Measurements from ENCODE around the gene DNAH17.

The DNAH17 gene

GRCh38 chr17:78381601-78382232 lies 195.5 kb downstream of the DNAH17 start:
- peak overlapping the region in 1 of 2 experiments; percentile 37 for H3K4ac ChIP-seq (ENCODE audit: low read depth in 1 of 2, low read length in 2 of 2)
- no peak overlapping the region for H4K8ac ChIP-seq (ENCODE audit: low read length)
- H2BK5ac ChIP-seq (ENCODE audit: low read depth, low read length, poor library complexity, severe bottlenecking): no peak overlapping the region
- H3K9me3 ChIP-seq (ENCODE audit: control insufficient read depth, low read length): no peaks in the 10 kb centered on the region
- no peak overlapping the region for H2BK120ac ChIP-seq (ENCODE audit: low read depth, low read length)
- no peak overlapping the region for H3K23ac ChIP-seq (ENCODE audit: low read length in 2 of 2)
- peak overlapping the region; percentile 55 for H4K91ac ChIP-seq (ENCODE audit: low read length)
- peak overlapping the region; percentile 74 for H2AK5ac ChIP-seq (ENCODE audit: low read length, severe bottlenecking)
- WGBS: 40% methylated on average over 10 of the region's 12 CpGs
- peaks cover 45% of the 10 kb centered on the region for H3K4me1 ChIP-seq (ENCODE audit: control insufficient read depth, insufficient read depth, low read depth, low read length)
- H2AFZ ChIP-seq (ENCODE audit: low read depth, low read length): no peak overlapping the region
- peak overlapping the region; percentile 56 for H3K27ac ChIP-seq (ENCODE audit: low read length, poor library complexity, severe bottlenecking)
- H3K4me2 ChIP-seq (ENCODE audit: low read length, poor library complexity, severe bottlenecking): peak overlapping the region; percentile 1
- no peaks in the 10 kb centered on the region for H3K79me1 ChIP-seq (replicated peaks; ENCODE audit: low read length, poor library complexity, severe bottlenecking)
- H2BK15ac ChIP-seq (ENCODE audit: low read depth, poor library complexity, severe bottlenecking): no peak overlapping the region
- H3K14ac ChIP-seq (ENCODE audit: low read length in 2 of 2): no peak overlapping the region
- H3K4me3 ChIP-seq (ENCODE audit: insufficient read depth in 1 of 2, low read depth in 1 of 2, low read length in 2 of 2): peak overlapping the region in 1 of 2 experiments; percentile 97
- H3K18ac ChIP-seq (ENCODE audit: low read depth in 1 of 2, low read length in 2 of 2): peak overlapping the region in 1 of 2 experiments; percentile 51
- peak; percentile 80 for DNase-seq
- H3K27me3 ChIP-seq (ENCODE audit: control insufficient read depth in 1 of 2, insufficient read depth in 1 of 2, low read length in 2 of 2): no peaks in the 10 kb centered on the region
- H3K36me3 ChIP-seq (ENCODE audit: control insufficient read depth in 1 of 2, insufficient read depth in 2 of 2, low read depth in 1 of 2, low read length in 2 of 2): peaks cover 5 to 18% of the 10 kb centered on the region in 2 experiments
- peak overlapping the region; percentile 51 to 70 for H2BK12ac ChIP-seq (ENCODE audit: low read length in 2 of 2)
- H3K9ac ChIP-seq (ENCODE audit: low read length): peak overlapping the region; percentile 99

GRCh38 chr17:78380370-78380769 lies 196.8 kb downstream of the DNAH17 start:
- H2AFZ ChIP-seq (ENCODE audit: low read depth, low read length): no peak overlapping the region
- peaks cover 5 to 18% of the 10 kb centered on the region in 2 experiments for H3K36me3 ChIP-seq (ENCODE audit: control insufficient read depth in 1 of 2, insufficient read depth in 2 of 2, low read depth in 1 of 2, low read length in 2 of 2)
- peak overlapping the region; percentile 14 for H2AK5ac ChIP-seq (ENCODE audit: low read length, severe bottlenecking)
- H2BK12ac ChIP-seq (ENCODE audit: low read length in 2 of 2): no peak overlapping the region
- 85% methylated on average over 5 of the region's 5 CpGs for WGBS
- no peak overlapping the region for H2BK5ac ChIP-seq (ENCODE audit: low read depth, low read length, poor library complexity, severe bottlenecking)
- peaks cover 37% of the 10 kb centered on the region for H3K4me1 ChIP-seq (ENCODE audit: control insufficient read depth, insufficient read depth, low read depth, low read length)
- H3K14ac ChIP-seq (ENCODE audit: low read length in 2 of 2): no peak overlapping the region
- peak overlapping the region in 1 of 2 experiments; percentile 97 for H3K4me3 ChIP-seq (ENCODE audit: insufficient read depth in 1 of 2, low read depth in 1 of 2, low read length in 2 of 2)
- no peaks in the 10 kb centered on the region for H3K27me3 ChIP-seq (ENCODE audit: control insufficient read depth in 1 of 2, insufficient read depth in 1 of 2, low read length in 2 of 2)
- no peak overlapping the region for H3K4me2 ChIP-seq (ENCODE audit: low read length, poor library complexity, severe bottlenecking)
- no peak for DNase-seq
- no peak overlapping the region for H3K23ac ChIP-seq (ENCODE audit: low read length in 2 of 2)
- H3K4ac ChIP-seq (ENCODE audit: low read depth in 1 of 2, low read length in 2 of 2): no peak overlapping the region
- H3K18ac ChIP-seq (ENCODE audit: low read depth in 1 of 2, low read length in 2 of 2): no peak overlapping the region
- H4K91ac ChIP-seq (ENCODE audit: low read length): no peak overlapping the region
- H3K79me1 ChIP-seq (replicated peaks; ENCODE audit: low read length, poor library complexity, severe bottlenecking): no peaks in the 10 kb centered on the region
- no peak overlapping the region for H2BK15ac ChIP-seq (ENCODE audit: low read depth, poor library complexity, severe bottlenecking)
- no peak overlapping the region for H2BK120ac ChIP-seq (ENCODE audit: low read depth, low read length)
- peak overlapping the region; percentile 99 for H3K9ac ChIP-seq (ENCODE audit: low read length)
- no peaks in the 10 kb centered on the region for H3K9me3 ChIP-seq (ENCODE audit: control insufficient read depth, low read length)
- H3K27ac ChIP-seq (ENCODE audit: low read length, poor library complexity, severe bottlenecking): peak overlapping the region; percentile 2
- no peak overlapping the region for H4K8ac ChIP-seq (ENCODE audit: low read length)

- no peak overlapping the region for H2AFZ ChIP-seq (ENCODE audit: low read depth, low read length)
- peaks cover 39% of the 10 kb centered on the region for H3K4me1 ChIP-seq (ENCODE audit: control insufficient read depth, insufficient read depth, low read depth, low read length)
- WGBS: 4% methylated on average over 4 of the region's 7 CpGs
- peak overlapping the region; percentile 64 for H3K4me2 ChIP-seq (ENCODE audit: low read length, poor library complexity, severe bottlenecking)
- peaks cover 0 to 14% of the 10 kb centered on the region in 2 experiments for H3K36me3 ChIP-seq (ENCODE audit: control insufficient read depth in 1 of 2, insufficient read depth in 2 of 2, low read depth in 1 of 2, low read length in 2 of 2)
- peak overlapping the region; percentile 100 for H2BK5ac ChIP-seq (ENCODE audit: low read depth, low read length, poor library complexity, severe bottlenecking)
- peak overlapping the region; percentile 71 to 96 for H3K4ac ChIP-seq (ENCODE audit: low read depth in 1 of 2, low read length in 2 of 2)
- H3K23ac ChIP-seq (ENCODE audit: low read length in 2 of 2): peak overlapping the region in 1 of 2 experiments; percentile 87
- no peaks in the 10 kb centered on the region for H3K9me3 ChIP-seq (ENCODE audit: control insufficient read depth, low read length)
- H3K9ac ChIP-seq (ENCODE audit: low read length): peak overlapping the region; percentile 99
- H4K91ac ChIP-seq (ENCODE audit: low read length): peak overlapping the region; percentile 99
- peak overlapping the region; percentile 77 for H2BK120ac ChIP-seq (ENCODE audit: low read depth, low read length)
- no peaks in the 10 kb centered on the region for H3K79me1 ChIP-seq (replicated peaks; ENCODE audit: low read length, poor library complexity, severe bottlenecking)
- no peak overlapping the region for H2BK15ac ChIP-seq (ENCODE audit: low read depth, poor library complexity, severe bottlenecking)
- H2AK5ac ChIP-seq (ENCODE audit: low read length, severe bottlenecking): peak overlapping the region; percentile 43
- H3K18ac ChIP-seq (ENCODE audit: low read depth in 1 of 2, low read length in 2 of 2): peak overlapping the region; percentile 79 to 99
- no peaks in the 10 kb centered on the region for H3K27me3 ChIP-seq (ENCODE audit: control insufficient read depth in 1 of 2, insufficient read depth in 1 of 2, low read length in 2 of 2)
- H3K14ac ChIP-seq (ENCODE audit: low read length in 2 of 2): peak overlapping the region in 1 of 2 experiments; percentile 53
- peak overlapping the region; percentile 18 to 51 for H2BK12ac ChIP-seq (ENCODE audit: low read length in 2 of 2)
- peak; percentile 98 for DNase-seq
- peak overlapping the region; percentile 89 for H3K27ac ChIP-seq (ENCODE audit: low read length, poor library complexity, severe bottlenecking)
- peak overlapping the region; percentile 97 for H4K8ac ChIP-seq (ENCODE audit: low read length)
- peak overlapping the region; percentile 97 for H3K4me3 ChIP-seq (ENCODE audit: insufficient read depth in 1 of 2, low read depth in 1 of 2, low read length in 2 of 2)
These were observed 198.1 kb downstream of the DNAH17 start for GRCh38 chr17:78379131-78379491.

- Histone ChIP-seq H2BK5ac (ENCODE audit: low read depth, low read length, poor library complexity, severe bottlenecking) (peak within 1 kb of the TSS; percentile 100), H2BK15ac (ENCODE audit: low read depth, poor library complexity, severe bottlenecking) (peak within 1 kb of the TSS; percentile 97), H3K4ac (ENCODE audit: low read depth in 1 of 2, low read length in 2 of 2) (peak within 1 kb of the TSS; percentile 92 to 96), H3K79me1 (replicated peaks; ENCODE audit: low read length, poor library complexity, severe bottlenecking) (no peaks in the 10 kb centered on the region), H2AK5ac (ENCODE audit: low read length, severe bottlenecking) (peak within 1 kb of the TSS; percentile 43), H3K4me2 (ENCODE audit: low read length, poor library complexity, severe bottlenecking) (peak within 1 kb of the TSS; percentile 70), H3K27me3 (ENCODE audit: control insufficient read depth in 1 of 2, insufficient read depth in 1 of 2, low read length in 2 of 2) (no peaks in the 10 kb centered on the region), H2BK12ac (ENCODE audit: low read length in 2 of 2) (peak within 1 kb of the TSS; percentile 67 to 87), H3K27ac (ENCODE audit: low read length, poor library complexity, severe bottlenecking) (peak within 1 kb of the TSS; percentile 89), H3K36me3 (ENCODE audit: control insufficient read depth in 1 of 2, insufficient read depth in 2 of 2, low read depth in 1 of 2, low read length in 2 of 2) (peaks cover 0 to 14% of the 10 kb centered on the region in 2 experiments), H3K14ac (ENCODE audit: low read length in 2 of 2) (peak within 1 kb of the TSS in 1 of 2 experiments; percentile 53), H4K91ac (ENCODE audit: low read length) (peak within 1 kb of the TSS; percentile 99), H2BK120ac (ENCODE audit: low read depth, low read length) (peak within 1 kb of the TSS; percentile 82), H3K9ac (ENCODE audit: low read length) (peak within 1 kb of the TSS; percentile 99), H3K4me3 (ENCODE audit: insufficient read depth in 1 of 2, low read depth in 1 of 2, low read length in 2 of 2) (peak within 1 kb of the TSS; percentile 97), H3K18ac (ENCODE audit: low read depth in 1 of 2, low read length in 2 of 2) (peak within 1 kb of the TSS; percentile 79 to 99), H2AFZ (ENCODE audit: low read depth, low read length) (peak within 1 kb of the TSS; percentile 68), H3K4me1 (ENCODE audit: control insufficient read depth, insufficient read depth, low read depth, low read length) (peaks cover 37% of the 10 kb centered on the region), H3K9me3 (ENCODE audit: control insufficient read depth, low read length) (no peaks in the 10 kb centered on the region), H3K23ac (ENCODE audit: low read length in 2 of 2) (peak within 1 kb of the TSS in 1 of 2 experiments; percentile 87), H4K8ac (ENCODE audit: low read length) (peak within 1 kb of the TSS; percentile 100)
- WGBS: 4% methylated on average over 88 of the region's 89 CpGs
- DNase-seq: peak; percentile 81
These were observed 198.7 kb downstream of the DNAH17 start, which contains the start of gene PGS1 for GRCh38 chr17:78378225-78379130. Gene PGS1 (plus strand): TSS chr17:78378649. CDS start chr17:78378666, 17 bp downstream.
